ENCODE data around the gene RASSF1. TPM values are rescaled to one million over a fixed set of nuclear protein-coding genes. Genes with fewer than 3 reads are reported as not detected.
A peak's percentile ranks its signal among the peaks of the same experiment; 100 is the strongest.

RASSF1 gene
- total RNA-seq, 1 donor from 2014 or later, result 26.5 TPM

- Mint-ChIP-seq H3K9me3 (ENCODE audit: unreplicated experiment) (no peaks in the 10 kb centered on the region), H3K27ac (ENCODE audit: unreplicated experiment) (no peak overlapping the region), H3K27me3 (ENCODE audit: low read depth, unreplicated experiment) (no peaks in the 10 kb centered on the region), H3K4me1 (ENCODE audit: low read depth, unreplicated experiment) (peaks cover 32% of the 10 kb centered on the region), H3K4me3 (ENCODE audit: unreplicated experiment) (no peak overlapping the region), H3K36me3 (ENCODE audit: low read depth, unreplicated experiment) (peaks cover 13% of the 10 kb centered on the region)
- Histone ChIP-seq H4K20me1 (ENCODE audit: insufficient read depth, low read length) (peaks cover 72% of the 10 kb centered on the region), H3K36me3 (ENCODE audit: insufficient read depth, low read length) (peaks cover 8% of the 10 kb centered on the region), H3K4me1 (ENCODE audit: insufficient read depth, low read length) (peaks cover 54% of the 10 kb centered on the region), H3K4me3 (ENCODE audit: insufficient read depth, low read depth, low read length) (no peak overlapping the region), H3K9me3 (ENCODE audit: insufficient read depth, low read depth, low read length) (no peaks in the 10 kb centered on the region), H3K27me3 (ENCODE audit: insufficient read depth, low read length) (no peaks in the 10 kb centered on the region), H3K4me2 (ENCODE audit: low read length) (no peak overlapping the region), H3K79me2 (ENCODE audit: insufficient read depth, low read length) (peaks cover 88% of the 10 kb centered on the region), H2AFZ (ENCODE audit: low read depth, low read length) (no peak overlapping the region), H3K27ac (ENCODE audit: low read depth, low read length) (no peak overlapping the region), H3K9ac (ENCODE audit: low read length) (no peak overlapping the region)
- no peak for DNase-seq (ENCODE audit: low read depth)
- no peak for TF ChIP-seq CTCF (IDR thresholded peaks at IDR 0.05; ENCODE audit: insufficient read depth, low read depth, low read length)
- no peak for TF ChIP-seq EZH2 (IDR thresholded peaks at IDR 0.05; ENCODE audit: insufficient read depth, low read length)
- FAIRE-seq, result no peak
These were observed 13.6 kb upstream of the RASSF1 start for GRCh38 chr3:50354186-50354764.

GRCh38 chr3:50353245-50354004 is 12.8 kb upstream of the RASSF1 start:
- H4K20me1 ChIP-seq (ENCODE audit: insufficient read depth, low read length), result peaks cover 69% of the 10 kb centered on the region
- H3K9ac ChIP-seq (ENCODE audit: low read length), result no peak overlapping the region
- no peaks in the 10 kb centered on the region for H3K9me3 Mint-ChIP-seq (ENCODE audit: unreplicated experiment)
- TF ChIP-seq CTCF (IDR thresholded peaks at IDR 0.05; ENCODE audit: insufficient read depth, low read depth, low read length), result no peak
- no peak for TF ChIP-seq EZH2 (IDR thresholded peaks at IDR 0.05; ENCODE audit: insufficient read depth, low read length)
- H3K36me3 ChIP-seq (ENCODE audit: insufficient read depth, low read length), result peaks cover 10% of the 10 kb centered on the region
- H2AFZ ChIP-seq (ENCODE audit: low read depth, low read length), result no peak overlapping the region
- H3K9me3 ChIP-seq (ENCODE audit: insufficient read depth, low read depth, low read length), result no peaks in the 10 kb centered on the region
- no peak overlapping the region for H3K4me3 ChIP-seq (ENCODE audit: insufficient read depth, low read depth, low read length)
- no peak overlapping the region for H3K27ac ChIP-seq (ENCODE audit: low read depth, low read length)
- no peaks in the 10 kb centered on the region for H3K27me3 ChIP-seq (ENCODE audit: insufficient read depth, low read length)
- no peak for FAIRE-seq
- H3K36me3 Mint-ChIP-seq (ENCODE audit: low read depth, unreplicated experiment), result peaks cover 13% of the 10 kb centered on the region
- no peak overlapping the region for H3K4me2 ChIP-seq (ENCODE audit: low read length)
- no peaks in the 10 kb centered on the region for H3K27me3 Mint-ChIP-seq (ENCODE audit: low read depth, unreplicated experiment)
- peaks cover 51% of the 10 kb centered on the region for H3K4me1 ChIP-seq (ENCODE audit: insufficient read depth, low read length)
- H3K4me1 Mint-ChIP-seq (ENCODE audit: low read depth, unreplicated experiment), result peaks cover 31% of the 10 kb centered on the region
- peaks cover 87% of the 10 kb centered on the region for H3K79me2 ChIP-seq (ENCODE audit: insufficient read depth, low read length)
- H3K27ac Mint-ChIP-seq (ENCODE audit: unreplicated experiment), result no peak overlapping the region
- no peak overlapping the region for H3K4me3 Mint-ChIP-seq (ENCODE audit: unreplicated experiment)
- DNase-seq (ENCODE audit: low read depth), result no peak

- no peak overlapping the region for H3K27ac Mint-ChIP-seq (ENCODE audit: unreplicated experiment)
- H3K9me3 ChIP-seq (ENCODE audit: insufficient read depth, low read depth, low read length), result no peaks in the 10 kb centered on the region
- DNase-seq (ENCODE audit: low read depth) (no peak), FAIRE-seq (no peak)
- H3K4me3 ChIP-seq (ENCODE audit: insufficient read depth, low read depth, low read length), result no peak overlapping the region
- H3K9me3 Mint-ChIP-seq (ENCODE audit: unreplicated experiment), result no peaks in the 10 kb centered on the region
- no peak overlapping the region for H2AFZ ChIP-seq (ENCODE audit: low read depth, low read length)
- H3K27me3 ChIP-seq (ENCODE audit: insufficient read depth, low read length), result no peaks in the 10 kb centered on the region
- H3K36me3 Mint-ChIP-seq (ENCODE audit: low read depth, unreplicated experiment), result peaks cover 11% of the 10 kb centered on the region
- peaks cover 83% of the 10 kb centered on the region for H3K79me2 ChIP-seq (ENCODE audit: insufficient read depth, low read length)
- H3K9ac ChIP-seq (ENCODE audit: low read length), result no peak overlapping the region
- H3K4me3 Mint-ChIP-seq (ENCODE audit: unreplicated experiment), result no peak overlapping the region
- TF ChIP-seq CTCF (IDR thresholded peaks at IDR 0.05; ENCODE audit: insufficient read depth, low read depth, low read length) (peak; percentile 28), EZH2 (IDR thresholded peaks at IDR 0.05; ENCODE audit: insufficient read depth, low read length) (no peak)
- H3K4me2 ChIP-seq (ENCODE audit: low read length), result no peak overlapping the region
- peaks cover 63% of the 10 kb centered on the region for H4K20me1 ChIP-seq (ENCODE audit: insufficient read depth, low read length)
- H3K36me3 ChIP-seq (ENCODE audit: insufficient read depth, low read length), result peaks cover 11% of the 10 kb centered on the region
- H3K27ac ChIP-seq (ENCODE audit: low read depth, low read length), result peak overlapping the region; percentile 4
- H3K4me1 Mint-ChIP-seq (ENCODE audit: low read depth, unreplicated experiment), result peaks cover 24% of the 10 kb centered on the region
- peaks cover 45% of the 10 kb centered on the region for H3K4me1 ChIP-seq (ENCODE audit: insufficient read depth, low read length)
- no peaks in the 10 kb centered on the region for H3K27me3 Mint-ChIP-seq (ENCODE audit: low read depth, unreplicated experiment)
These were observed 12.1 kb upstream of the RASSF1 start for GRCh38 chr3:50352781-50353180.

All from astrocyte (in vitro differentiated cells and primary cell).